NCI-H774 (cell line): ENCODE data around the gene TEDC2.
"Not testable (repeated sequence)": the region's sequence is repeated elsewhere in the genome, so short reads cannot be mapped to it uniquely, and the experiment has no call there.

Experiments used
- DNase-seq: peaks from one replicate; lab custom pipeline; 2025; lab: John Stamatoyannopoulos, UW

The TEDC2 gene

GRCh38 chr16:2437032-2437790, 22.7 kb upstream of the TEDC2 start:
- DNase-seq: no peak

GRCh38 chr16:2438121-2438520, 21.8 kb upstream of the TEDC2 start:
- DNase-seq: no peak

GRCh38 chr16:2439598-2439997, 20.3 kb upstream of the TEDC2 start:
- no peak for DNase-seq

GRCh38 chr16:2441143-2441804, 18.6 kb upstream of the TEDC2 start:
- DNase-seq: not testable (repeated sequence)

GRCh38 chr16:2443555-2443954, 16.4 kb upstream of the TEDC2 start:
- DNase-seq: no peak

GRCh38 chr16:2447920-2448583, 11.9 kb upstream of the TEDC2 start:
- no peak for DNase-seq

GRCh38 chr16:2449118-2449517, 10.8 kb upstream of the TEDC2 start:
- DNase-seq: no peak

- DNase-seq: no peak
Observed at GRCh38 chr16:2450535-2450934, 9.4 kb upstream of the TEDC2 start.

GRCh38 chr16:2450975-2451381, 8.9 kb upstream of the TEDC2 start:
- no peak for DNase-seq

- DNase-seq: no peak
Observed at GRCh38 chr16:2451851-2452320, 8.0 kb upstream of the TEDC2 start.

GRCh38 chr16:2452650-2453049, 7.3 kb upstream of the TEDC2 start:
- DNase-seq: no peak

GRCh38 chr16:2455081-2455845, 4.6 kb upstream of the TEDC2 start:
- no peak for DNase-seq

- DNase-seq: no peak
Observed at GRCh38 chr16:2456551-2457153, 3.3 kb upstream of the TEDC2 start.

- DNase-seq: no peak
Observed at GRCh38 chr16:2457267-2457666, 2.6 kb upstream of the TEDC2 start.

GRCh38 chr16:2457946-2458345, 2.0 kb upstream of the TEDC2 start:
- no peak for DNase-seq

- no peak for DNase-seq
Observed at GRCh38 chr16:2458887-2459646, 842 bp upstream of the TEDC2 start.

- DNase-seq: no peak
Observed at GRCh38 chr16:2460391-2460713, 443 bp downstream of the TEDC2 start.

GRCh38 chr16:2460916-2461315, 1.0 kb downstream of the TEDC2 start:
- no peak for DNase-seq

- DNase-seq: no peak
Observed at GRCh38 chr16:2462031-2462866, 2.3 kb downstream of the TEDC2 start.

GRCh38 chr16:2464333-2464732, 4.4 kb downstream of the TEDC2 start:
- DNase-seq: no peak
